ENCODE results near the gene FEZF1.

FEZF1 gene

GRCh38 chr7:122310119-122311021, 5.8 kb upstream of the FEZF1 start:
- no peak for DNase-seq (ENCODE audit: extremely low spot score, insufficient read length, low read depth)
- no peak for FAIRE-seq

DNA sequence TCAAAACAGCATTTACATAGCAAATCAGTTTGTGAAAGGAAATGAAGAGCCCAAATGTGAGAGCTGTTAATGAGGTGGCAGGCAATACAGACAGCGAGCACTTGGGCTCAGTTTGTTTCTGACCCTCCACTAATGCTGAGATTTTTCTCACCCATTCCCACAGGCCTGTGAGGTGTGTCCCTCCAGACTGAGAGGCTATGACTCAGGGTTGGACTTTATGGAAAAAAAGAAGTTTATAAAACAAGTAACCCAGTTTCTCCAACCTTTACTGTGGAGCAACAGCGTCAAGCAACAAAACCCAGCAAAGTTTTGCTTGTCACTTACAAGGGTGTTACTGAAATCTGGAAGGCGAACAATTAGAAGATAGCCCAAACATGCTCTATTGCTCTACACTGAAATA, 4.9 kb upstream of the FEZF1 start:
- FAIRE-seq (no peak), DNase-seq (ENCODE audit: extremely low spot score, insufficient read length, low read depth) (no peak)

- FAIRE-seq: no peak
- DNase-seq (ENCODE audit: extremely low spot score, insufficient read length, low read depth): no peak
Observed at GRCh38 chr7:122307228-122307621, 2.7 kb upstream of the FEZF1 start.

- no peak for DNase-seq (ENCODE audit: extremely low spot score, insufficient read length, low read depth)
- FAIRE-seq: no peak
Observed at GRCh38 chr7:122306320-122307227, 2.0 kb upstream of the FEZF1 start.

- DNase-seq (ENCODE audit: extremely low spot score, insufficient read length, low read depth): no peak
- FAIRE-seq: no peak
Observed at GRCh38 chr7:122305475-122306319, 1.1 kb upstream of the FEZF1 start.

DNA sequence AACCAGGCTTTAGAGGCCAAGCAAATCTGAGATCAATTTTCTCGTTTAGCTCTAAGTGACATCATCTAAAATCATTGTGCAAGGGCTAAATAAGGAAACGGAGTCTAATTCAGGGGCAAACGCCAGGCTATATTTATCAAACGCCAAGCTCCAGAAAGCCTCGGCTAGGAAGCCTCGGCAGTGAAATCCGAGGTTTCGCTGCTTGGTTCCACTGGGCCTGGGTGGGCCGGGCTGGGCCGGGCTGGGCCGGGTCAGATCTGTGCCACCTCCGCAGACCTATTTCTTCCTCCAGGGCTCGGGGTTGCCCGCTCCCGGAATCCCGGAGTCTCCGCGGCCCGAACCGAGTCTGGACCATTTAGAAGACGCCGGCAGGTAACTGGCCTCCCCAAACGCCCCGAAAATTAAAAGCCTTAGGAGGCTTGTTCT, 459 bp upstream of the FEZF1 start:
- no peak for FAIRE-seq
- no peak for DNase-seq (ENCODE audit: extremely low spot score, insufficient read length, low read depth)

DNA sequence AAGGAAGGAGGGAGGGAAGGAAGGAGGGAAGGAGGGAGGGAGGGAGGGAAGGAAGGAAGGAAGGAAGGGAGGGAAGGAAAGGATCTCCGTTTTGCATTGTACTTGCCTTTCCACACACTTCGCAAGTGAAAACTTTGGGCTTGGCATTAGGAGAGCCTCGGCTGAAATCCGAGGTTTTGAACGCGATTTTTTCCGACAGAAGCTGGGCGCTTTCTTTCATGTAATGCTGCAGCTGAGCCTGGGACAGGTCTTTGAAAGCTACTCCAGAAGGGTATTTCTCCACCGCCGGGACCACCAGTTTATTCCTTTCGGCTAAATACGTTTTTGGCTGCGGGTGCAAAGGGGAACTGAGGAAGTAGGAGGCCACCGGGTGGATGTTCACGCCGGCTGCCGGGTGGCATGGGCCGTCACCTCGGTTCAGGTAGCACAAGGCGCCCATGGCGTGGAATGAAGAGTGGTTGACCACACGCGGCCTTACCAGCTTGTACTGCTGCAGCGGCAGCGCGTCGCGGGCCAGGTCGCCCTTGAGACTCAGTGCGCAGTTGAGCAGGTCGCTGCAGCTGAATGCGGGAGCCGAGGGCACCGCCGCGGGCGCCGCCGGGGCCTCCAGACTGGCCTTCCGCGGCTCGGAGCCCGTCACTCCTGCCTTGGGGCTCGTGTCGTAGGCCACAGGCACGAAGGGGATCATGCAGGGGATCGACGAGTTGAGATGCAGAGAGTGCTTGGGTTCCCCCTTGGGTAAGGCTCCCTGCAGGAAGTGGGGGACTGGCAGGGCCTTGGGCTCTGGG, 825 bp downstream of the FEZF1 start:
- DNase-seq (ENCODE audit: extremely low spot score, insufficient read length, low read depth) (no peak), FAIRE-seq (no peak)

DNA sequence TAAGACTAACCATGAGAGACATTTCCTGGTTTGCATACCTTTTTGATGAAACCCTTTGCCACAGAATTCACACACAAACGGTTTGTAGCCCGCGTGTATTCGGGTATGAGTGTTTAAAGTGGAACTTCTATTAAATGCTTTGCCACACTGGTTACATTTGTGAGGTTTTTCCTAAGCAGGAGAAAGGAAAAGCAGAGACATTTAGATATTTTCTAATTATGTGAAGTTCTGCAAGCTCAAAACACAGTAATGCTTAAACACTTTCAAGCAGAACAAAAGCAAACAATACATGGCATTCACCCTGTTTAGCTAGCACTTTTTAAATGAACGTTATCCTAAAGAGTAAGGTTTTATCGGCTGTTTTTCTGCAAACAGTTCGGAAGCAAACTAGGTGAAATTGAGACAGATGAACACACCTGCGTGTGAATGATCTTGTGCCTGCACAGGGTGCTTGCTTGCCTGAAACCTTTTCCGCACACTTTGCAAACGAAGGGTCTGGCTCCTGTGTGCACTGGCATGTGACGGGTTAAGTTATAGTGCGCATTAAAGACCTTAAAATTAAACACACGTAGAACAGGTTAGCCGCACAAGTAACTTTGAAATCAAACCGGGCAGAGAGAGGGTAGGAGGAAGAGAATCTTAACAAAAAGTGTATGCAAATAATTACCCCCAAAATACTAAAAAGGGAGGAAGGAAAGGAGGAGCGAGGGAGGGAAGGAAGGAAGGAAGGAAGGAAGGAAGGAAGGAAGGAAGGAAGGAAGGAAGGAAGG, 1.6 kb downstream of the FEZF1 start:
- FAIRE-seq: no peak
- no peak for DNase-seq (ENCODE audit: extremely low spot score, insufficient read length, low read depth)

DNA sequence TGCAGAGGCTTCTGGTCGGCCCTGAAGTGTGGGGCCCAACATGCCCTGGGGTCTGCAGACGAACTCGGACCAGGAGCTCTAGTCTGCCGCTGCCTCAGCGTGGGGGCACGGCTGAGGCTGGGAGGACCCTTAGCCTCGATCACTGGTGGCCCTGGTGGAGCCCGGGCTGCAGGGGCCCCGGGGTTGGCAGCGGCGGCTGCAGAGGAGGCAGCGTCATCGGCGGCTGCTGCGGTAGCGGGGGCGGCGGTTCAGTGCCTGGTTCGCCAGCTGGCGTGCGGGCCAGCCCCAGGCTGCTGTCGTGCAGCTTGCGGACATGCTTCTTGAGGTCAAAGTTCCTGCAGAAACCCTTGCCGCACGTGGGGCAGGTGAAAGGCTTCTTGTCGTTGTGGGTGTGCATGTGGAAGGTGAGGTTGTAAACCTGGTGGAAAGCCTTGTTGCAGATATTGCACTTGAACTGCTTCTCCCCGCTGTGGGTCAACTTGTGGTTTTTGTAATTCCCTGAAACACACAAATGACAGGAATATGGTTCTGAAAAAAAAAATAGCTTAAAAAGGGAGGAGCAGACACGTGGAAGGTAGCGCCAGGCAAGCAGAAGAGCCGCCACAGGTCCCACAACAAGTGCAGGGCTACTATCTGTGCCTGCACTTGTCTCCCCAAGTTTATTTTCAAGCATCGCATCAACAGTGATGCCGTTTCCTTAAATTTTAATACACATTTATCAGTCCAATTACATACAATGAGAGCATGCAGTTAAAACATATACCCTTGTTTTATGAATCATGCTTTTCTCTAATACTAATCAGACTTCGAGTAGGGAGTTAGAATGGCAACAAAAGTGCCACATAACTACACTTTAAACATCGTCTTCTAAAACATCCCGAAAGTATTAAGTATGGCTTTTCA, 2.4 kb downstream of the FEZF1 start:
- FAIRE-seq: no peak

DNA sequence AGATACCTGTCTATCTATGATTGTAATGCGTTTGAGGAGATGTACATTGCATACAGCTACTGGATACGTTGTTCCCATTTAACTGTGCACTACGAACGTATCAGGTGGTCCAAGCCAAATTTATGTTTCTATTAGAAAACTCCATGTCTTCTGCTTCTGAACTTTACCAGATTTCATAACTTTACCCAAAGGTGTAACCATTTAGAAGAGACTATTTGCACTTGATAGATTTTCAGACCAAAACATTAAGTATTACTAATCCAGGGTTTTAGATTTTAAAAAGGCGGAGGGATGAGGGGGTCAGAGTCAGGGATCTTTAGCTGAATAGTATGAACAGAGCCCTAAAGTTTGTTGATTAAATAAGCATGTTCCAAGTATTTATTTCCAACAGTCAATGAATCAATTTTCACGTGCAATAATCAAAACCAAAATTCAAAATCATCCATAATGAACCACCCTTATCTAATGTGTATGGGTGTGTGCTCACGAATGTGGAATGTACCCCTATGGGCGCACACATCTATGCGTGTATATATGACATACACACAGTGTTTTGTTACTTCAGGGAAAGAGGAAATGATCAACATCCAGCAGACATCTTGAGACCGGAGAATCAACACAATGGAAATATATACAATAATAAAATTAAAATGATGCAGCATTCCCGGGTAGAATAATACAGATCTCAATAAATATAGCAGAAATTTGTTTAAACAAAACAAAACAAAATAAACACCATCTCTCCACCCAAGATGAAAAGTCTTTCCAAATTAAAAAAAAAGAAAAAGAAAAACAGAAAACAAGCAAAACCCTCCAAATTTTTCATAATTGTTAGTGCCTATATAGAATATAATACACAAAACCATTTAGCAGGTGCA, 3.4 kb downstream of the FEZF1 start:
- DNase-seq (ENCODE audit: extremely low spot score, insufficient read length, low read depth): no peak
- no peak for FAIRE-seq

More for the DNA sequence above, 2.4 kb downstream of the FEZF1 start:
- DNase-seq (ENCODE audit: extremely low spot score, insufficient read length, low read depth): no peak

DNA sequence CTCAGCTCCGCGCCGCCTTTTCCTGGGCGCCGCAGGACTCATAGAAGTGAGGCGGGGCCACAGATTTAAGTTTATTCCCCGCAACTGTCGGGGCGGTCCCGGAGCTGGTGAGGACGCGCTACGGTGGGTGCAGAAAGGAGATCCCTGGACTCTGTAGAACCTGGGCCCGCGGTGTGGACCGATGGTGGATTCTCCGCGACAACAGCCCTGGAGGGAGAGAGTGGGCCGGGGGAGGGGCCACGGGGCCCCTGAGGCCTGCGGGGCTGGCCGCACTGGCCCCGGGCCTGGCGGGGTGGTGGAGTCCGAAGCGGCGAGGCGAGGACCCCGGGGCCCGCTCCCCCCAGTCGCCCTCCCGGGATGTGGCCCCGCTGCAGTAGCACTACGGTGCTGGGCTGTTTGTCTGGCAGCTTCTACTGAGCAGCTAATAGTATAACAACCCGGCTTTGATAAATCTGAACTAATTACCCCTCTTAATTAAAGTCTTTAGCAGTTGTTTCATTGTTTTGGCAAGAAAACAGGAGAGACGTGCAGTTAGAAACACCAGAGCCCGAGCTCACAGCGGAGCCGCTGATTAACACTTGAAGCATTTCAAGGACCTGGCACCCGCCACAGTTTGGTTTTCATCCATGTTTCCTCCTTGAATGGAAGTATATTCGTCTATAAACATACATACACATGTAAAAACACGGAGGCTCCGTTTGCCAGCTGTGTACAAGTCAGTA, 4.2 kb downstream of the FEZF1 start:
- no peak for DNase-seq (ENCODE audit: extremely low spot score, insufficient read length, low read depth)
- no peak for FAIRE-seq

DNA sequence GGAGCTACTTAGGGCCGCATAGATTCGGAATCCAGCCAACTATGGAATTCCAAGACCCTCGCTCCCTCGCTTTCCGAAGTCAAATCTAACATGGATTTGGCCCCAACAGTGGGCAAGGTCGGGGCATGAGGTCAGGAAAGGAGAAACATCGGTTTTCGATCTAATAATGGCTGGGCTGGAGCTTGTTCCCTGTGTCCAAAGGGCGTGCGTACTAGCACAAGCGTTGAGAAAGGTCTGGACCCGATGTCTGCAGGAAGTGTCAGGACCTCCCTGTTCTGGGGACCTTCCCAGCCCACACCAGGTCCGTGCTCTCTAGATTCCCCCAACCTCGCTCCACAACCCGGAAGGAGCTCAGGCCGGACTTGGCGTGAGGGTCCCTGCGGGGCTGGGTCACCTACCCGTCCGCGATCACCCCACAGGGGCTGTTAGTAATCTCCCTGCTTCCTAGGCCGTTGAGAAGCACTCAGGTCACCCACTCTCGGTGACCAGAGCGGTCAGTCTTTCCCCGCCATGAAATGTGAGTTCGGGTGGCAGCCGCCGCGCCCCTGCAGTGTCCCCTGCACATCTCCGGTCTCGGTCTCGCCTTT, 4.8 kb downstream of the FEZF1 start:
- no peak for DNase-seq (ENCODE audit: extremely low spot score, insufficient read length, low read depth)
- no peak for FAIRE-seq

DNA sequence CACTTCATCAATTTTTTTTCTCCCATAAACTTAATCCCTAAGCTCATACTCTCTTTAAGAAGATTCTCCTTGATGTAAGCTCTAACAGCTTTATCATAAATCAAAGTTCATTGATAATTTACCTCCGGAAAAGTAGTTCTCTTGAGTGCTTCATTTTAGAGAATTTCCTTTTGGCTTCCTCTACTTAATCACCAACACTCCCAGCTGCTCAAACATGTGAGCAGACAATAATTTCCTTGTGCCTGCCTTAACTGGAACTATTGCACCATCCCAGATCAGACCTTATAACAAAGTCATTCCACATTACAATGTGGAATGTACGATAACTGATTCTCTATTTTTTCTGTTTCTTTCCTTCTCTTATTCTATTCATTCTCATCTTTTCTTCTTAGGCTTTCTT, 5.9 kb downstream of the FEZF1 start:
- no peak for DNase-seq (ENCODE audit: extremely low spot score, insufficient read length, low read depth)
- FAIRE-seq: no peak

- FAIRE-seq (no peak), DNase-seq (ENCODE audit: extremely low spot score, insufficient read length, low read depth) (no peak)
Observed at GRCh38 chr7:122298131-122298530, 6.4 kb downstream of the FEZF1 start.

- DNase-seq (ENCODE audit: extremely low spot score, insufficient read length, low read depth) (no peak), FAIRE-seq (no peak)
Observed at GRCh38 chr7:122291189-122291588, 13.4 kb downstream of the FEZF1 start.

GRCh38 chr7:122290476-122290875, 14.1 kb downstream of the FEZF1 start:
- no peak for DNase-seq (ENCODE audit: extremely low spot score, insufficient read length, low read depth)
- no peak for FAIRE-seq

Measured in GM18507 (cell line).